GM19467 (cell line): Measurements from ENCODE around the gene JOSD1.
"Not testable (repeated sequence)": the region's sequence is repeated elsewhere in the genome, so short reads cannot be mapped to it uniquely, and the experiment has no call there.

Source experiments
- ATAC-seq: cut with Tn5 transposase; IDR thresholded peaks from one replicate; pipeline ENCODE4 v1.9.1; 2021; ENCODE audit warnings: mild to moderate bottlenecking, moderate library complexity; ENCODE audit not compliant: unreplicated experiment

JOSD1 gene

GRCh38 chr22:38694940-38695339 lies 5.8 kb downstream of the JOSD1 start:
- ATAC-seq, result no peak

DNA sequence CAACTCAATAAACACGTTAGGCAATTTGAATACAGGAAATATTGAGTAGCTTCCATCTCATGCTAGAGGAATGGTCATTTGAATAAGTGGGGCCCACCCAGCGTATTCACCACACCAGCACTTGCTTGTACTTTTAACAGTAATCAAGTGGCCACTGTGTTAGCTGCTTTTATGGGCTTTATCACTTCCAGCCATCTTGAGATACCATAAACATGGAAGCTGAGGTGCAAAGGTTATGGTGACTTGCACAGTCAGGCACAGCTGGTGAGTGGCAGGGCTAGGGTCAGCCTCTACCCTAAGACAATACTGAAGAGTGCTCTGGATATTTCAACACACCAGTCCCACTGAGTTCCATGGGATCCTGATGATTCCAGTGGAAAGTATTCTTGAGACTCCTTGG lies 6.7 kb downstream of the JOSD1 start:
- no peak for ATAC-seq

DNA sequence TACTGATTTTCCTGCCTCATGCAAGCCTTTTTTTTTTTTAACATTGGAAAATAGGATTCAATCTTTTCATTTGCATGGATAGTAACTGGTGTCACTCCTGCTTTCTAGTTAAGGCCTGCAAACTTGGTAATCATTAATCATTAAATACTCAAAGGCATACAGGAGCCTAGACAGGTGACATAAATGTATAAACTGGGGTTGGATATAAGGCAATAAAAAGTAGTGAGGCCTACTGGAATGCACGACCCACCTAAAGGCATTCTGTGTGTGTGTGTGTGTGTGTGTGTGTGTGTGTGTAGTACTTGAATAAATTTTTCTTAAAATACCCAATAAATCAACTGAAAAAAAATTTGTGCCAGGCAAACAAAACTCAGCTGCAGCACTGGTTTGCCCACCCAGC lies 11.1 kb downstream of the JOSD1 start:
- no peak for ATAC-seq

DNA sequence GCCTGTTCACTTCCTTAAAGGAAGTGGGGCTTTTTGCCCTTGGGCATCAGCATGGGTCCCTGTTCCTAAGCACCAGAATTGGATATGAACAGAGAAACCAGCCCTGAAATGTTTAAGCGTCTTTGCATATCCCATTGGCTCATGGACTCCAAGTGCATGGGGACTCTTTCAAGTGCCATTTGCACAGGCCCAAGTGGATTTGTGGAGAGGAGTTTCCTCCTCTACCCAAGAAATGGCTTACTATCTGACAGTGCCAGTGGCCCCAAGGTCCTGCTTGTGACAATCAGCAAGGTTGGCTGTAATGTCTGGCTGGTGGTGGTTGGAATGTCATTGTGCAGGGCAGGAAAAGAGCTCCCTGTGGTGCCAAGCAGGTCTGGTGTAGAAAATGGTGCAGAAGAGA lies 15.0 kb downstream of the JOSD1 start:
- ATAC-seq, result no peak

DNA sequence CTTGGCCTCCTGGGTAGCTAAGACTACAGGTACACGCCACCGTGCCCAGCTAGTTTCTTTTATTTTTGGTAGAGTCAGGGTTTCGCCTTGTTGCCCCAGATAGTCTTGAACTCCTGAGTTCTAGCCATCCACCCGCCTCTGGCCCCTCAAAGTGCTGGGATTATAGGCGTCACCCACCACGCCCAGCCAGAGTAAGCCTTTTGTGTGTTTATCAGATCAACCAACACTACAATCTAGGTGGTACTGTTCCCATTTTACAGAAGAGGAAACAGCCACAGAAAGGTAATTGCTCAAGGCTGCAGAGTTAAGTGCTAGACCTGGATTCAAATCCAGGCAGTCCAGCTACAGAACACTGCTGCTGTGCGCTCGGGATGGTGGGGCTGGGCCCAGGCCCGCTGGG lies 15.8 kb downstream of the JOSD1 start:
- ATAC-seq, result no peak

GRCh38 chr22:38681582-38682335 lies 19.0 kb downstream of the JOSD1 start, which contains the start of gene TOMM22:
TSS of gene TOMM22 (plus strand) at chr22:38681957. CDS start at chr22:38681979, 22 bp downstream.
- peak; percentile 89 for ATAC-seq

GRCh38 chr22:38675833-38676232 lies 24.9 kb downstream of the JOSD1 start:
- no peak for ATAC-seq

DNA sequence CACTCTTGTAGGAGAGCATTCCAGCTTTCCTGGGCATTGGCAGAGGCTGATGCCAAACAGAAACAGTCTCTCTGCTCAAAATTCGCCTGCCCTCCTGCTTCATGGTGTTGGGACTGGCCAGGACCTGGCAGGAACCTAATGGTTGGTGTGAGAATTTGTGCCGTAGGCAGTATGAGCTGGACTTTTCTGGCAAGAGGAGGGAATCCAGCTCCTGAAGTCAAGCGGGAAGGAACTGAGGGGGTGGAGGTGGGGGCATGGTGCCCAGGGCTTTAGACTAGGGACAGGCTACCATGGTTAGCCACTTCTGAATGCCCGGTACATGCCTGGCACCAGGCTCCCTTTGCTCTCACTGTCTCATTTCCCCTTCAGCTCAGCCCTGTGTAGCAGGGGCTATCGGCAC lies 25.9 kb downstream of the JOSD1 start:
- ATAC-seq, result no peak

GRCh38 chr22:38657045-38657909 lies 43.5 kb downstream of the JOSD1 start:
- ATAC-seq, result no peak

- no peak for ATAC-seq
Measured at GRCh38 chr22:38656256-38657044, 44.3 kb downstream of the JOSD1 start, which contains the start of the genes CBY1 and FAM227A. TSS of gene CBY1 (plus strand) at chr22:38656638. CDS start at chr22:38668055, 11,417 bp downstream. TSS of gene FAM227A (minus strand) at chr22:38656392. CDS start at chr22:38650168, 6,224 bp downstream.

GRCh38 chr22:38655519-38656255 lies 45.1 kb downstream of the JOSD1 start:
- ATAC-seq, result no peak

DNA sequence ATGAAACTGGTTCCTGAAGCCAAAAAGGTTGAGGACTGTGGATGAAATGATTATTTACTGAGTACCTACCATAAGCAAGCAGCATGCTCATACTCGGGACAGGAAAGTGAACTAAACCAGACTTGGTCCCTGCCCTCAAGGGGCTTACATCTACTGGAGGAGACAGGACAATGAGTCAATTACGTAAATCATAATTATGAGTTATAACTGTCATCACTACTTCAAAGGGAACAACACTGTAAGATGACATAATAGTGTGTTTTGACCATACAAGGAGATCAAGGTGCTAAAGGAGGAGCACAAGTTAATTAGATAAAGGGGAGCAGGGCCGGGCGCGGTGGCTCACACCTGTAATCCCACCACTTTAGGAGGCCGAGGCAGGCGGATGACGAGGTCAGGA lies 47.0 kb downstream of the JOSD1 start:
- no peak for ATAC-seq

DNA sequence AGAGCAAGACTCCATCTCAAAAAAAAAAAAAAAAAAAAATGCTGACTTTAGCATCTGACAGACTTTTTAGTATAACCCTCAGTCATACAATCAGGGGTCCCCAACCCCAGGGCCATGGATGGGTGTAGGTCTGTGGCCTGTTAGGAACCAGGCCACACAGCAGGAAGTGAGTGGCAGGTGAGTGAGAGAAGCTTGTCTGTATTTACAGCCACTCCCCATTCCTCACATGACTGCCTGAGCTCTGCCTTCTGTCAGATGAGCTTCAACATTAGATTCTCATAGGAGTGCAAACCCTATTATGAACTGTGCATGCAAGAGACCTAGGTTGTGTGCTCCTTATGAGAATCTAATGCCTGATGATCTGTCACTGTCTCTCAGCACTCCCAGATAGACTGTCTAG lies 47.9 kb downstream of the JOSD1 start:
- ATAC-seq, result no peak

DNA sequence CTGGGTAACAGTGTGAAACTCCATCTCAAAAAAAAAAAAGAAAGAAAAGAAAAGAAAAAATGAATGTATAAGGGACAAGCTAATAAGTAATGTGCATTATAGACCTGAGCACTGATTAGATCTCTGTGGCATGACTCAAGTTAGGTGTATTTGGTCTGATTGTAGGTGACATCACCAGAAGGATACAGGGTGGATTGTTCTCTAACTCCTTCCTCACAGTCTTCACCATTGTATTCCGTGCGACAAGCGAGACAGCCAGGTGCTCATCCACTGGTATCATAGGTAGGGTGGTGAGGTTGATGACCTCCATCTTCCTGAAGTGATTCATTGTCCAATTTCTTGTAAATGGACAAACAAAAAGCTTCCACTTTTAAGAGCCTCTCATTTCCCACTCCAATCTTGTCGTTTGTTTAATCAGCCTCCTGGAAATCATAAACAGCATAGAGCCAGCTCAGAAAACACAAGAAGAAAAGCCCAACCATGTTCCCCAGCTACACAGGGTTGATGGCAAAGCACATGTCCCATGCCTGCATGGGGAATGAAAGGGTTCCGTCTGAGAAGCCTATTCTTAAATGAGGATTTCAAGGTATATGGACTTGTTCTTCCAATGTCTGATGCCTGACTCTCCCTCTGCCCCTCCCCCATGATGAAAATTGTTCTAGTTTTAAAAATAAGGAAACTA lies 50.8 kb downstream of the JOSD1 start:
- no peak for ATAC-seq

GRCh38 chr22:38645430-38645829 lies 55.3 kb downstream of the JOSD1 start:
- no peak for ATAC-seq

DNA sequence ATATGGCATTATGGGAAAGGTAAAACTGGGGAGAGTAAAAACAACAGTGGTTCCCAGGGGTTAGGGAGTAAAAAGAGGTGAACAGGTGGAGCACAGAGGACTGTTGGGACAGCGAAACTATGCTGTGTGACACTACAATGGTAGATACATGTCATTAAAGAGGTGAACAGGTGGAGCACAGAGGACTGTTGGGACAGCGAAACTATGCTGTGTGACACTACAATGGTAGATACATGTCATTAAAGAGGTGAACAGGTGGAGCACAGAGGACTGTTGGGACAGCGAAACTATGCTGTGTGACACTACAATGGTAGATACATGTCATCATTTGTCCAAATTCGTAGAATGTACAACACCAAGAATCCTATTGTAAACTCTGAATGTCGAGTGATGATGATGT lies 56.5 kb downstream of the JOSD1 start:
- ATAC-seq, result not testable (repeated sequence)

- ATAC-seq, result no peak
Measured at GRCh38 chr22:38641476-38642040, 59.2 kb downstream of the JOSD1 start.

DNA sequence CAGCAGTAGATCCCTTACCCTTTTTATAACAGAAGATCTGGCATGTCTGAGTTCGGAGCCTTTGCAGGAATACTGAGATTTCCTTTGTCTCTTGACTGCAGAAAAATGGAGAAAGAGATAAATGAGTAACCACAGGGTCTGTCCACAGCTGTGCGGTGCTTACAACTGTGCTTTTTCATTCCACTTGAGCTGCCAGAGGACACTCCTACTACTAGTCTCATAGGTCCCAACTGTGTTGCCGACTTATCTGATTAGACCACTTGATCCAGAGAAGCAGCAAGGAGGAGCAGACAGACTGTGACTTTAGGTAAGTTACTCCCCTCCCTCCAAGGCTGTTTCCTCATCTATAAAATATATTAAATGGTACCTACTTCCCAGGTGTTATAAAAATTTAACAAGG lies 62.0 kb downstream of the JOSD1 start:
- no peak for ATAC-seq

DNA sequence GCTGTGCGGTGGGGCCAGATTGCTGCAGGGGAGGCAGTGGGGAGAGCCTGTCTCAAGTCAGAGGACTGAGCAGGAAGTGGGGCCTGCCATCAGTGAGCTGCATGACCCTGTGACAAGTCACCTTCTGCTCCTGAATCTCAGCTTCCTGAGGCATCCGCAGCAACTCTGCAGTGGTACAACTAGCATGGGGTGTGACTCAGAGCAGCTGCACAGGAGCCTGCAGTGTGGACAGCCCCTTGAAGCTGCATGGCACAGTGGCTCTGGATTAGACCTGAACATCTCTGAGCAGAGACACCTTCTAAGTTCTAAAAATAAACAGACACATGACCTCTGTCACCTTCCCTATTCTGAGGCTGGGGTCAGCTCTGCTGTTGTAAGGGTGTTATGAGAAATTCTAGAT lies 62.5 kb downstream of the JOSD1 start:
- ATAC-seq, result no peak
